Measurements from ENCODE around the gene ARID1B. TPM values are rescaled to one million over a fixed set of nuclear protein-coding genes. Genes with fewer than 3 reads are reported as not detected.

The ARID1B gene
- polyA plus RNA-seq, 1 donor, result 48.5 TPM

DNA sequence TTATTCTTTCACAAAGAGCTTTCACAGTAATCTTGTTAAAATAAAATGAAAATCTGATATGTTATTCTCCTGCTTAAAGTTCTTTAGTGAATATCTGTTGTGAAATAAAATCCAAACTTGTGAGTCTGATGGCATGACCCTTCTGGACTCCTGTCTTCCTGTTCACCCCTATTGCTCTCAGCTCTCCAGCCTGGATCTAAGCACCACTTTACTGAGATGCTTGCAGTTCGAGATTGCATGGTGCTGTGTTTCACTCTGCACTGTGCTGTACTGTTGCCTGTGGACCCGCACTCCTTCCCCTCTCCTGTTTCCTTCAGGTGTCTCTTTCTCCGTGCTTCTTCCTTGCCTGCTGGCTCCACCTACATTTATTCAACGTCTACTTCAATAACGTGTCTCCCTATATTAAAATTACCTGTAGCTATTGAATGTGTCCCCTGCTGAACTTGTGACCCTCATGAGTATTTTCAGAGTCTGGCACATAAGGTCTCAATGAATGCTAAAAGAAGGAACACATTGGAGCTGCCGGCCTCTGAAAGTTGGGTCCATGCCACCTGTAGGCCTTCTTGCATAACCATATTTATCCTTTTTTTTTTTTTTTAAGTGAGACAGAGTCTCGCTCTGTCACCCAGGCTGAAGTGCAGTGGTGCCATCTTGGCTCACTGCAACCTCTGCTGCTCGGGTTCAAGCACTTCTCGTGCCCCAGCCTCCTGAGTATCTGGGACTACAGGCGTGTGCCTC is 100.1 kb downstream of the ARID1B start:
- WGBS (ENCODE audit: insufficient coverage, low lambda C conversion rate), result 100% methylated on average over 1 of the region's 10 CpGs
- Histone ChIP-seq H3K27ac (ENCODE audit: low read length) (no peak overlapping the region), H3K4me1 (ENCODE audit: control insufficient read depth, insufficient read depth, low read length) (peaks cover 13% of the 10 kb centered on the region), H3K27me3 (ENCODE audit: control insufficient read depth, insufficient read depth, low read length) (no peaks in the 10 kb centered on the region), H3K9me3 (ENCODE audit: control insufficient read depth, low read depth, low read length) (no peaks in the 10 kb centered on the region), H3K36me3 (ENCODE audit: control insufficient read depth, insufficient read depth, low read length) (peaks cover 13% of the 10 kb centered on the region), H3K4me3 (ENCODE audit: low read length) (no peak overlapping the region)
- no peak for DNase-seq

DNA sequence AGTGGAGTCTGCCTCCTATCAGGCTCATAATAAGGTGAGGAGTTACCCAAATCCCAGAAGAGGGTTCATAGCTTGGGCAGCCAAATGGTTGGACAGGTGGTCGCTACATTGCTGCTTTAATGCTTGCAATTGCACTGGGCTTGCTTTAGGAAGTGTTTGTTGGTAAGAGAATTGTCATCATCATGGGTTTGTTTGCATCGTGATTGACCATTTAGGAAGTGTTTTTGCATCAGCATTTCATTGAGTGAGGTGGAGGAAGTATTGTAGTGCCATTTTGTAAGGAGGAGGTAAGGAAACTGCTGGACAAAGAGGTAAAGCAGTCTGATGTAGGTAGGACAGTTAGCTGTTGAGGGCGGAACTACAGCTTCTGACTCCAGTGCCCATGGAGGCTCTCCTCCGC is 101.5 kb downstream of the ARID1B start:
- H3K36me3 ChIP-seq (ENCODE audit: control insufficient read depth, insufficient read depth, low read length), result peaks cover 8% of the 10 kb centered on the region
- no peaks in the 10 kb centered on the region for H3K9me3 ChIP-seq (ENCODE audit: control insufficient read depth, low read depth, low read length)
- no peak overlapping the region for H3K27ac ChIP-seq (ENCODE audit: low read length)
- no peak overlapping the region for H3K4me3 ChIP-seq (ENCODE audit: low read length)
- no CpG with 5 or more reads among the region's 4 CpGs for WGBS (ENCODE audit: insufficient coverage, low lambda C conversion rate)
- peaks cover 13% of the 10 kb centered on the region for H3K4me1 ChIP-seq (ENCODE audit: control insufficient read depth, insufficient read depth, low read length)
- DNase-seq, result no peak
- H3K27me3 ChIP-seq (ENCODE audit: control insufficient read depth, insufficient read depth, low read length), result no peaks in the 10 kb centered on the region

DNA sequence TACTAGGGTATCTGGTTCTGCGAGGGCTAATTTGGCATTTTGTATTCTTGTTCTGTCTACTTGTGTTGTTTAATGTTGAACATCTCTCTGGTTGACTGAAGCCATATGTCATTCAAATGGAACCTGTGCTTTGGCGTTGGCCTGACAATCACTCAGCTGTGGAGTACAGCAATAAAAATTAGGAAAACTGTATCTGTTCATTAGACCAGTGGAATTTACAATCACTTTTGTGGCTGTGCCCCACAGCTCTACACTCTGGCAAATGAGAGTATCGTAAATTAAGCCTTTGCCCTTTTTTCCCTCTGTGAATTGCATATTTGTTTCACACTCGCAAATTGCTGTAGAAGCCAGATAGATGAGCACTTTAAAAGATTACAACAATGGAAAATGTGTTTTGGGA is 102.0 kb downstream of the ARID1B start:
- no peaks in the 10 kb centered on the region for H3K27me3 ChIP-seq (ENCODE audit: control insufficient read depth, insufficient read depth, low read length)
- H3K4me3 ChIP-seq (ENCODE audit: low read length), result no peak overlapping the region
- no peak overlapping the region for H3K27ac ChIP-seq (ENCODE audit: low read length)
- peaks cover 3% of the 10 kb centered on the region for H3K36me3 ChIP-seq (ENCODE audit: control insufficient read depth, insufficient read depth, low read length)
- no peaks in the 10 kb centered on the region for H3K9me3 ChIP-seq (ENCODE audit: control insufficient read depth, low read depth, low read length)
- DNase-seq, result peak in 1 of 2 donors; percentile 29
- peaks cover 13% of the 10 kb centered on the region for H3K4me1 ChIP-seq (ENCODE audit: control insufficient read depth, insufficient read depth, low read length)
- WGBS (ENCODE audit: insufficient coverage, low lambda C conversion rate), result 40% methylated on average over 1 of the region's 4 CpGs

DNA sequence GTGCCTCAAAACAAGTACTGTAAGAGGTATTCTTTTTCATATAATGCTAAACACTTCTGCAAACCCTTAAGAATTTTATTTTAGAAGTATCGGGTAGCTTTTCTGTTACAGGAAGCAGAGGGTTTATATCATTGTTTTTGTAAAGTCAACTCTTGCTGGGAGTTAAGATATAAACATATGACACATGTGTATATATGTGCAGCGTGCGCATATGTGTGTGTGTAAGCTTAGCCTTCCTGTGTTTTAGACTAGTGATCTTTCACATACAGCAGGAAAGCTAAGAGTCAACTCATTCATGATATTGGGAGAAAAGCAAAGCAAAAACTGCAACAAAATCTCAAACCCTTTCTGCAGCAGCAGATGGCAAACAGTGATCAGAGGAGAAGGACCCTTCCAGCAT is 102.4 kb downstream of the ARID1B start:
- no peak for DNase-seq
- no peaks in the 10 kb centered on the region for H3K36me3 ChIP-seq (ENCODE audit: control insufficient read depth, insufficient read depth, low read length)
- peaks cover 13% of the 10 kb centered on the region for H3K4me1 ChIP-seq (ENCODE audit: control insufficient read depth, insufficient read depth, low read length)
- WGBS (ENCODE audit: insufficient coverage, low lambda C conversion rate), result no CpG with 5 or more reads among the region's 3 CpGs
- H3K9me3 ChIP-seq (ENCODE audit: control insufficient read depth, low read depth, low read length), result no peaks in the 10 kb centered on the region
- H3K27me3 ChIP-seq (ENCODE audit: control insufficient read depth, insufficient read depth, low read length), result no peaks in the 10 kb centered on the region
- no peak overlapping the region for H3K4me3 ChIP-seq (ENCODE audit: low read length)
- H3K27ac ChIP-seq (ENCODE audit: low read length), result no peak overlapping the region

DNA sequence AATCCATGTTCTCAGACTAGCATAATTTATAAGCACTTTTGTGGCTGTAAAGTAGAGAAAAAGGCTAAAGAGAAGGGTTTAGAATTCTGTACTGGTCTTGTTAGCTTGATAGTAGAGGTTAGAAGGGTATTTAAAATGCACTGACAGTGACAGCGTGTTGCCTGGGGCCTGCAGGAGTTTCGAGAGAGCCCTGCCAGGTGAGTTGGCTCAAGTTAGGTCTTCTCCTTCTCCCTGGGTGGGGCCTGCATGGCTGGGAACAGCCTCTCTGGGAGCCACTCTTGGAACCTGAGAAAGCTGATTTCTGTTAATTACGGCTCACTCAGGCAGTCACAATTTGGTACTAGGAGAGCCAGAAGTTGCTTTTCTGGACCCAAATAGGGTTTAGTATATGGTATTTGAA is 103.7 kb downstream of the ARID1B start:
- DNase-seq, result no peak
- H3K9me3 ChIP-seq (ENCODE audit: control insufficient read depth, low read depth, low read length), result no peaks in the 10 kb centered on the region
- H3K36me3 ChIP-seq (ENCODE audit: control insufficient read depth, insufficient read depth, low read length), result no peaks in the 10 kb centered on the region
- no peaks in the 10 kb centered on the region for H3K27me3 ChIP-seq (ENCODE audit: control insufficient read depth, insufficient read depth, low read length)
- H3K4me3 ChIP-seq (ENCODE audit: low read length), result no peak overlapping the region
- no peak overlapping the region for H3K27ac ChIP-seq (ENCODE audit: low read length)
- no CpG with 5 or more reads among the region's 3 CpGs for WGBS (ENCODE audit: insufficient coverage, low lambda C conversion rate)
- peaks cover 13% of the 10 kb centered on the region for H3K4me1 ChIP-seq (ENCODE audit: control insufficient read depth, insufficient read depth, low read length)

DNA sequence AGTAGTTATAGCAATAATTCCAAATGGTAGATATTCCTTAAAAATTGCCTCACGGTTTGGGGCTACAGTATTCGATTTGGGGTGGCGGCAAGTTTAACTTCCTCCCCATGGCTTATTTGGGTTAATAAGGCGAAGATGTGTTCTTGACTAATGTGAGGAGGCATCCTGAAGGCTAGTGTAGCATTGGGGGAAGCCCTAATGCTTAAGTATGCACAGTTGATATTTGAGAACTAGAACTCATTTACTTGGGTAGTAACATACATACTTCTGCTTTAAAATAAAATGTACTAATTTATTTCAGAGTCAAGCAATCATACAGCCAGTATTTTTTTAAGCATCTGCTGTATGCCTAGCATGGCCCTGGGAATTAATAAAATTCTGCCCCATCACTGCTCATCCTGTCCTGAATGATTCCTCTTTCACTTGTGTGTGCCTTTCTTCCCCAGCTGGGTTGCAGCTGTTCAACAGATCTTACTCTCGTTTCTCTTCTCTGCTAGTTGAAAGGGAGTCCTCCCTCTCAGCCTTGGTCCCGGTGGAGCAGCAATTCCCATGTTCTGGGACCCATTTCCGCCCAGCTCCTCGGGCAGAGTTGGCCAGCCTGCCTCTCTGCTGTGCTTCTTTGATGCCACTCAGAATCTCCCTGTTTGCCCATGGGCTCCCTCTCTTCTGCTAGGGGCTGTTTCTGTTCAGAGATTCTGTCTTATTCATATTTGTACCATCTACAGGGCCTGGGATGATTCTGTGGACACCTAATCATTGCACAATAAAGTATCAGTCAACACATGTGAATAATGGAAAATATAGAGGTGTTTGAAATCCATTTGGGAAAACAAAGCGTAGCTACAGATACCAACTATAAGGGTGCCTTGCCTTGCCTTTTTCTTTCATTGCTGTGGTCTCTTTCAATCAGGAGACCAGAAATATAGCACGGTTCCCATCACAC is 104.8 kb downstream of the ARID1B start:
- Histone ChIP-seq H3K36me3 (ENCODE audit: control insufficient read depth, insufficient read depth, low read length) (no peaks in the 10 kb centered on the region), H3K27ac (ENCODE audit: low read length) (no peak overlapping the region), H3K27me3 (ENCODE audit: control insufficient read depth, insufficient read depth, low read length) (no peaks in the 10 kb centered on the region), H3K9me3 (ENCODE audit: control insufficient read depth, low read depth, low read length) (no peaks in the 10 kb centered on the region), H3K4me1 (ENCODE audit: control insufficient read depth, insufficient read depth, low read length) (peaks cover 13% of the 10 kb centered on the region), H3K4me3 (ENCODE audit: low read length) (no peak overlapping the region)
- no peak for DNase-seq
- WGBS (ENCODE audit: insufficient coverage, low lambda C conversion rate), result 100% methylated on average over 4 of the region's 10 CpGs

DNA sequence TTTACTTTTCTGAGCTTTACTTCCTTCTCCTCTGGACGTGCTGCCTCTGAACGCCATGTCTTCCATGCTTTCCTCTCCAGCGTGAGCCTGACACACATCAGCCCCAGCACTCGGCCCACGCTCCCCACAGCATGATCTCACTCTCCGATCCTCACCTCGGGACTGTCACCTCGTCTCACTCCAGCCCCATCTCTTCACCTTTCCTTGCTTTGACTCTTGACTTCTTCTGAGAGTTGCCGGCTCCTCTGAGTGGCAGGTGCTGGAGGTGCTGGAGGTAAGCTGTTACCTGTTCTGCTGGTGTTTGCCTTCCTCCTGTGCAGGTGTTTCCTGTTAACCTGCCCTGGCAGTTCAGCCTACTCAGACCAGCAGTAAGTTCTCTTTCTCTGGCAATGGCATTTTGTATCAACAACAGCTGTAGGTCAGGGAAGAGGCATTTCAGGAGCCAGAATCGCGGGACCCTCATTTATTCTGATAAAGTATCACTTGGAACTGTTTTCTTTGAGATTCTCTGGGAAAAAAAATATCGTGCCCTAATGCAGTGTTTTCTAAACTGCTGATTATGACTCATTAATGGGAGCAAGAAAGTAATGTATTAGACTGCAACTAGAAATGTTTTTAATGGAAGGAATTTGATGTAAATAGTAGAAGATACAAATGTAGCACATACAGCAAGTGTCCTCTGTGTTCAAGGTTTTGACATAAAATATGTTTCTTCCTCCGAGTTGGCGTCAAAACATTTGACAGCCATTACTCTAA is 106.5 kb downstream of the ARID1B start:
- DNase-seq, result peak in 1 of 2 donors; percentile 64
- Histone ChIP-seq H3K4me3 (ENCODE audit: low read length) (peak overlapping the region; percentile 15), H3K36me3 (ENCODE audit: control insufficient read depth, insufficient read depth, low read length) (no peaks in the 10 kb centered on the region), H3K9me3 (ENCODE audit: control insufficient read depth, low read depth, low read length) (no peaks in the 10 kb centered on the region), H3K27ac (ENCODE audit: low read length) (peak overlapping the region; percentile 14), H3K27me3 (ENCODE audit: control insufficient read depth, insufficient read depth, low read length) (no peaks in the 10 kb centered on the region), H3K4me1 (ENCODE audit: control insufficient read depth, insufficient read depth, low read length) (peaks cover 11% of the 10 kb centered on the region)
- no CpG with 5 or more reads among the region's 14 CpGs for WGBS (ENCODE audit: insufficient coverage, low lambda C conversion rate)

DNA sequence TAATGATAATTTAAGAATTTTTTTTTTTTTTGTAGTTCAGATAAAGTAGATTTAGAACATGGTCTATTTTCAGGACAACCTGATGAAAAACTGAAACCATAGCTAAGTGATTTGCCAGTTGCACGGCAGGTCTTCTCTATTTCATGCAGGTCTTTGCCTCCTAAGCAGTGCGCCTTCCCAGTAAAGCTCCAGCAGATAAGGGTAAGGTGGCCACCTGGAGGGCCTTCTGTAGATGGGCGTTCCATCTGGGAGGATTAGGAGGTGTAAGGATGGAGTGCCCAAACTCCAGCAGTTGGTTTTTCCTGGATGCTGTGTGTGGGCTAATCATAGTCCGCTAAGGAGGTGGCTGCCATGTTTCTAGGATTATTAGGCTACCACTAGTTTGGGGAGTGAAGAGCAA is 107.1 kb downstream of the ARID1B start:
- no peak for DNase-seq
- Histone ChIP-seq H3K4me1 (ENCODE audit: control insufficient read depth, insufficient read depth, low read length) (peaks cover 6% of the 10 kb centered on the region), H3K4me3 (ENCODE audit: low read length) (no peak overlapping the region), H3K9me3 (ENCODE audit: control insufficient read depth, low read depth, low read length) (no peaks in the 10 kb centered on the region), H3K27me3 (ENCODE audit: control insufficient read depth, insufficient read depth, low read length) (no peaks in the 10 kb centered on the region), H3K27ac (ENCODE audit: low read length) (no peak overlapping the region), H3K36me3 (ENCODE audit: control insufficient read depth, insufficient read depth, low read length) (no peaks in the 10 kb centered on the region)
- WGBS (ENCODE audit: insufficient coverage, low lambda C conversion rate), result no CpG with 5 or more reads among the region's 4 CpGs

DNA sequence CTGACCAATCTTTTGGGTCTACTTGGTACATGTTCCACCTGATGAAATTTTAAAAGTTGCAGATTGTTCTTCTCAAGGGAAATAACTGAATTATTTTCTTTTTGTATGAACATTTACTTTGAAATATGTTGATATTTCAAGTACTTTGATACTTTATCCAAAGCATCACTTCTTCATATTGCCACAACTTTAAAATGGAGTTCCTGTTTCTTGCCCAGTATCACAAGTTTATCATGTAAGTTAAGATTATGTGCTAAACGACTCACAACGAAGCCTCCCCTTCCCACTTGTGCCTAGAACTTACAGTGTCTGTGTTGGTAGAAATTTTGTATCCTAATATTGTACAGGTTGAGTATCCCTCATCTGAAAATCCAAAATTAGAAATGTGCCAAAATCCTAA is 108.4 kb downstream of the ARID1B start:
- Histone ChIP-seq H3K9me3 (ENCODE audit: control insufficient read depth, low read depth, low read length) (no peaks in the 10 kb centered on the region), H3K36me3 (ENCODE audit: control insufficient read depth, insufficient read depth, low read length) (no peaks in the 10 kb centered on the region), H3K27ac (ENCODE audit: low read length) (no peak overlapping the region), H3K4me3 (ENCODE audit: low read length) (no peak overlapping the region), H3K4me1 (ENCODE audit: control insufficient read depth, insufficient read depth, low read length) (no peaks in the 10 kb centered on the region), H3K27me3 (ENCODE audit: control insufficient read depth, insufficient read depth, low read length) (no peaks in the 10 kb centered on the region)
- DNase-seq, result no peak
- WGBS (ENCODE audit: insufficient coverage, low lambda C conversion rate), result no CpG with 5 or more reads among the region's 2 CpGs

DNA sequence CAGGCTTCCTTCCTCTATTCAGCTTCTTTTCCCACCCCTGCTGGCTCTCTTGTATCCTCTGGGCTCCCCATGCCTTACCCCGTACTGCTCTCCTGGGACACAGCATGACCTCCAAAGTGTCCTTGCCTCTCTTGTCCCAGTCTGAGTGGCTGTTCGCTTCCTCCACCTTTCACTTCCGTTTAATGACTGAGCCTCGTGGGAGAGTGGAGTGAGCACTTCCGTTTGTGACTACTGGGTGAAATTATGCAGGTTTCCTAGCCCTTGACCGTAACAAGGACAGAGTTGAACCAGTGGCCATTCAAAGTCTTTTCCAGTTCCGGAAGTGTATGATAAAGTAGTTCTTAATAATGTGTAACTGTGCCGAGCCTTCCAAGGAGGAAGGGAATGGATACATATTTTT is 109.2 kb downstream of the ARID1B start:
- H3K4me3 ChIP-seq (ENCODE audit: low read length), result no peak overlapping the region
- no peak overlapping the region for H3K27ac ChIP-seq (ENCODE audit: low read length)
- no peaks in the 10 kb centered on the region for H3K9me3 ChIP-seq (ENCODE audit: control insufficient read depth, low read depth, low read length)
- no peaks in the 10 kb centered on the region for H3K36me3 ChIP-seq (ENCODE audit: control insufficient read depth, insufficient read depth, low read length)
- no peak for DNase-seq
- H3K27me3 ChIP-seq (ENCODE audit: control insufficient read depth, insufficient read depth, low read length), result no peaks in the 10 kb centered on the region
- 75% methylated on average over 5 of the region's 8 CpGs for WGBS (ENCODE audit: insufficient coverage, low lambda C conversion rate)
- H3K4me1 ChIP-seq (ENCODE audit: control insufficient read depth, insufficient read depth, low read length), result no peaks in the 10 kb centered on the region
